Breast epithelium (tissue), 4 donors: Measurements from ENCODE around the gene RABAC1. TPM values are rescaled to one million over a fixed set of nuclear protein-coding genes. Genes with fewer than 3 reads are reported as not detected.
A peak's percentile ranks its signal among the peaks of the same experiment; 100 is the strongest.

Experiments
- DNase-seq, 2 donors: peaks; one replicate each; pipeline ENCODE4 v3.0.0-alpha.2; 2019; ENCODE audit warnings: low spot score in 2 of 2
- H3K27ac ChIP-seq, 2 donors: fragments of 200-600 bp; sonication (generic) in 1 of 2; one replicate each; pipeline ENCODE4 v1.5.1; 2016 to 2019; ENCODE audit warnings: mild to moderate bottlenecking in 1 of 2
- H3K27me3 ChIP-seq, 2 donors: fragments of 200-600 bp; sonication (generic) in 1 of 2; one replicate each; pipeline versions ENCODE4 v1.5.1 to v1.6.0; 2017 to 2019; ENCODE audit warnings: control low read depth in 1 of 2, mild to moderate bottlenecking in 1 of 2
- H3K36me3 ChIP-seq: fragments of 200-600 bp; one replicate; pipeline ENCODE4 v1.5.1; 2019
- H3K4me1 ChIP-seq, 2 donors: fragments of 200-600 bp; sonication (generic); one replicate each; pipeline ENCODE4 v1.5.1; 2016 to 2019; ENCODE audit warnings: control low read depth in 1 of 2
- H3K4me3 ChIP-seq, 3 donors: fragments of 200-600 bp; sonication (generic); 1 replicate in 2 of 3; 2 replicates in 1 of 3; pipeline ENCODE4 v1.5.1; 2016 to 2019; ENCODE audit warnings: mild to moderate bottlenecking in 3 of 3, moderate library complexity in 2 of 3
- H3K9me3 ChIP-seq, 2 donors: fragments of 200-600 bp; sonication (generic) in 1 of 2; one replicate each; pipeline ENCODE4 v1.5.1; 2016 to 2019; ENCODE audit warnings: control low read depth in 1 of 2
- POLR2A ChIP-seq: fragments of 450-650 bp; IDR thresholded peaks from one replicate; pipeline ENCODE4 v1.6.1; 2016; ENCODE audit warnings: antibody characterized with exemption, mild to moderate bottlenecking, moderate library complexity
- POLR2AphosphoS5 ChIP-seq, 3 donors: sonication (generic); formaldehyde crosslinking; IDR thresholded peaks; one replicate each; pipeline ENCODE4 v1.6.1; 2017; ENCODE audit warnings: antibody characterized with exemption in 3 of 3
- intact Hi-C: fragments of 100-400 bp; cut with DNase I; formaldehyde crosslinking; loops from one replicate; pipeline ENCODE4 v1.15.1; 2023; ENCODE audit warnings: low total_unique reads
- total RNA-seq, 3 donors: library from RNA; depleted of rRNA; stranded (reverse); fragments of >200 nt; gene quantifications; one replicate each; pipeline ENCODE4 v1.1.0, GENCODE V29; 2016
- TF ChIP-seq, protein P1 (sequence below), 3 donors: fragments of 450-650 bp; IDR thresholded peaks; one replicate each; pipeline ENCODE4 v1.5.1; 2016 to 2017; ENCODE audit warnings: antibody characterized with exemption in 3 of 3, mild to moderate bottlenecking in 3 of 3, moderate library complexity in 3 of 3

RABAC1 gene
- total RNA-seq, 3 donors from 2014 or later: 150 to 190 (median 153) TPM

DNA sequence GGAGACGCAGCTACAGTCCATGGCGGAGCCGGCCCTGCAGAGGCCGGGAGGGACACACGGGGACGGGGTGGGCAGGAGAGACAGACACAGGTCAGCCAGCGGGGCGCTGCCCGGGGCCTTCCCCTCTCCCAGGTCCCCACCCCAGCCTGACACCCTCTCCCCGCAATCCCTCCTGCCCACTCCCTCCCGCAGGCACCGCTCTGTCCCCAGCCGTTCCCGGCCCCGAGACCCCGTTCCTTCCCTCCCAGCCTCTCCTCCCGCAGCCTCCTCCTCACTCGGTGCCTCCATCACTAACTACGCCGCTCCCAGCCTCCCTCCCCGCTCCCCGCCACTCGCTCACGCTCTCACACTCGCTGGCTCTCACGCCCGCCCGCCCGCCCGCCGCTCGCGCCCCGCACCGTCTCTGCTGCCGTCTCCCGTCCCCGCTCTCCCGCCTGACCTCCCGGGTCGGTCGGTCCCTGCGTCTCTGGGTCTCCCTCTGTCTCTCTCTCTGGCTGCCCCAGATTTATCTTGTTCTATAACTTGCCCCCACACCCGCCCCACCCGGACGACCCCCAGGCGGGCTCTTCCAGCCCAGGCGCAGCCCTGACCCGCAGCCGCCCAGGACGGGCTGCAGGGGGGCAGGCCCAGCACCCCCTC lies 46.1 kb downstream of the RABAC1 start:
- peaks cover 3 to 5% of the 10 kb centered on the region in 2 donors for H3K4me1 ChIP-seq
- intact Hi-C loops: no loop called here
- no peak for DNase-seq
- no peaks in the 10 kb centered on the region for H3K9me3 ChIP-seq
- peak overlapping the region in 1 of 3 donors; percentile 33 for H3K4me3 ChIP-seq
- no peak overlapping the region for H3K27ac ChIP-seq
- peaks cover 7 to 62% of the 10 kb centered on the region in 2 donors for H3K27me3 ChIP-seq
- TF ChIP-seq POLR2AphosphoS5 (IDR thresholded peaks at IDR 0.05): no peak
- TF ChIP-seq POLR2A: no peak
- TF ChIP-seq, protein P1, sequence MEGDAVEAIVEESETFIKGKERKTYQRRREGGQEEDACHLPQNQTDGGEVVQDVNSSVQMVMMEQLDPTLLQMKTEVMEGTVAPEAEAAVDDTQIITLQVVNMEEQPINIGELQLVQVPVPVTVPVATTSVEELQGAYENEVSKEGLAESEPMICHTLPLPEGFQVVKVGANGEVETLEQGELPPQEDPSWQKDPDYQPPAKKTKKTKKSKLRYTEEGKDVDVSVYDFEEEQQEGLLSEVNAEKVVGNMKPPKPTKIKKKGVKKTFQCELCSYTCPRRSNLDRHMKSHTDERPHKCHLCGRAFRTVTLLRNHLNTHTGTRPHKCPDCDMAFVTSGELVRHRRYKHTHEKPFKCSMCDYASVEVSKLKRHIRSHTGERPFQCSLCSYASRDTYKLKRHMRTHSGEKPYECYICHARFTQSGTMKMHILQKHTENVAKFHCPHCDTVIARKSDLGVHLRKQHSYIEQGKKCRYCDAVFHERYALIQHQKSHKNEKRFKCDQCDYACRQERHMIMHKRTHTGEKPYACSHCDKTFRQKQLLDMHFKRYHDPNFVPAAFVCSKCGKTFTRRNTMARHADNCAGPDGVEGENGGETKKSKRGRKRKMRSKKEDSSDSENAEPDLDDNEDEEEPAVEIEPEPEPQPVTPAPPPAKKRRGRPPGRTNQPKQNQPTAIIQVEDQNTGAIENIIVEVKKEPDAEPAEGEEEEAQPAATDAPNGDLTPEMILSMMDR (IDR thresholded peaks at IDR 0.05): no peak
- H3K36me3 ChIP-seq: no peaks in the 10 kb centered on the region

DNA sequence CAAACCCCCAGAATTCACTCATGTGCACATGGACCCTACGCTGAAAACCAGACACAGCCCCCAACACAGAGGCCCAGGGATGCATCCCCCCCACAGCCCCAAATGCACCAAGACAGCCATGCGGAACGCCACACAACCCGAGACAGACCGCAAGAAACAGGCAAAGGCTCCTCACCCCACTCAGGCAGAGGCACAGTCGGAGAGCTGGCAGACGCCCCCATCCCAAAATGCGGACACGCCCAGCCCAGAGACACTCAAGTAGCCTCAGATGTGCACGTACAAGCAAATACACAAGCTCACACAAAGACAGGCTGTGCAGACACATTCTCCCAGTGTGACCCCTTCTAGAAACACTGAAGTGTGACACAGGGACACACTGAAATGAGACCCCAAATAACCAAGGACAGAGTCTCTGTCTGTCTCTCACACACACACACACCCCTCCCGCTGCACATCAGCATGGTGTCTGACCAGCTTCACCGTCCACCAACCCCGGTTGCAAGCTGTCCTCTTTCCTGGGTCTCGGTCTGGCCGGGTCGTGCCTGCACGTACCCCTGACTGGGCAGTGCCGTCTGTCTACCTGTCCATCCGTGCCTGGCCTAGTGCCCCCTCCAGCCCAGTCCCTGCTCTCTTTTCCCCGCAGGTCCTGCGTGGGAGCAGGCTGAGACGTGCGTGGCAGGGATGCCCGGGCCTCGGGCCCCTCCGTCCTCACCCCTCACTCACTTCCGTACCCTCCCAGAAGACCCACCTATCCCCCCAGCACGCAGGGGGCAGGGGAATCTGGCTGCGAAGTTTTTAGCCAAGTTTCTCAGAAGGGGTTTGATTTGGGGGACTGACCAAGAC lies 47.0 kb downstream of the RABAC1 start:
- no peak for TF ChIP-seq POLR2A
- no peak for TF ChIP-seq POLR2AphosphoS5 (IDR thresholded peaks at IDR 0.05)
- TF ChIP-seq, protein P1 (IDR thresholded peaks at IDR 0.05): no peak
- no peaks in the 10 kb centered on the region for H3K36me3 ChIP-seq
- H3K4me1 ChIP-seq: peaks cover 3 to 5% of the 10 kb centered on the region in 2 donors
- no peak overlapping the region for H3K27ac ChIP-seq
- intact Hi-C loops: no loop called here
- no peak overlapping the region for H3K4me3 ChIP-seq
- no peak for DNase-seq
- H3K9me3 ChIP-seq: no peaks in the 10 kb centered on the region
- H3K27me3 ChIP-seq: peaks cover 4 to 53% of the 10 kb centered on the region in 2 donors

DNA sequence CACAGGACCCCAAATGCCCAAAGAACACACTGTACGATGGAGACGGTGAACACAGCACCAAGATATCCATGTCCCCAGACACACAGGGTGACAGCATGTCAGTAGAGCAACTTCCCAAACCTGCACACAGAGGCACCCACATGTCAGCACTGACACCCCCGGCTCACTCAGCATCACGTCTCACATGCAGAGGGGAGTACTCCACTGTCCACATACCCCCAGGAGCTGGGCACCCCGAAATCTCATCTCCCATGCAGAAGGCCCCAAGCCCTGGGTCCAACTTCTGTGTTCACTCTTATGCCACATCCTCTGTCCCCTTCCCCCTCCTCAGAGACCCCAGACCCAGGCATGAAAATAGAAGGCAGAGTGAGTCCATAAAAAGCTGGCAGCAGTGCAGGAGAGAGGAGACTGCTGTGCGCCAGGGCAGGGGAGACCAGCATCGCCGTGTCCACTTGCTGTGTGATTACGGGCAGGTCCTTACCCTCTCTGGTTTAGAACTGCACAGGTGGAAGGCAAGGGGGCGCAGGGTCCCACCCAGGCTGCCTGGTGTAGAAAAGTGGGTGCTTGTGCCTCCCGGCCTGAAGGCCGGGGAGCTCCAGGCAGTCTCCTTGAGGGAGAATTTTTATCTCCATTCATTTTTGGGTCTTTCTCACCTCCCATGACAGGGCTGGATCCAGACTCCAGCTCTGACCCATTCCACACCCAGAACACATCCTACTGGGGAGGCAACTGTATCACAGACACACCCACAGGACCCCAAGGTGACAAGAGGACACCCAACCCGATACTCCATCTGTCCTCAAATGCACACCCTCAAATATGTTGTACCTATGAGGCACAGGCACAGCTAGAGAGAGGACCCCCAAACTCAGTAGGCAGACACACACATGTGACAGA lies 47.9 kb downstream of the RABAC1 start:
- Histone ChIP-seq H3K4me3 (no peak overlapping the region), H3K9me3 (no peaks in the 10 kb centered on the region), H3K36me3 (no peaks in the 10 kb centered on the region), H3K27me3 (peaks cover 4 to 46% of the 10 kb centered on the region in 2 donors), H3K4me1 (peaks cover 3 to 5% of the 10 kb centered on the region in 2 donors), H3K27ac (no peak overlapping the region)
- no peak for DNase-seq
- intact Hi-C loops: no loop called here
- TF ChIP-seq, protein P1 (IDR thresholded peaks at IDR 0.05): no peak
- TF ChIP-seq POLR2AphosphoS5 (IDR thresholded peaks at IDR 0.05) (no peak), POLR2A (no peak)

DNA sequence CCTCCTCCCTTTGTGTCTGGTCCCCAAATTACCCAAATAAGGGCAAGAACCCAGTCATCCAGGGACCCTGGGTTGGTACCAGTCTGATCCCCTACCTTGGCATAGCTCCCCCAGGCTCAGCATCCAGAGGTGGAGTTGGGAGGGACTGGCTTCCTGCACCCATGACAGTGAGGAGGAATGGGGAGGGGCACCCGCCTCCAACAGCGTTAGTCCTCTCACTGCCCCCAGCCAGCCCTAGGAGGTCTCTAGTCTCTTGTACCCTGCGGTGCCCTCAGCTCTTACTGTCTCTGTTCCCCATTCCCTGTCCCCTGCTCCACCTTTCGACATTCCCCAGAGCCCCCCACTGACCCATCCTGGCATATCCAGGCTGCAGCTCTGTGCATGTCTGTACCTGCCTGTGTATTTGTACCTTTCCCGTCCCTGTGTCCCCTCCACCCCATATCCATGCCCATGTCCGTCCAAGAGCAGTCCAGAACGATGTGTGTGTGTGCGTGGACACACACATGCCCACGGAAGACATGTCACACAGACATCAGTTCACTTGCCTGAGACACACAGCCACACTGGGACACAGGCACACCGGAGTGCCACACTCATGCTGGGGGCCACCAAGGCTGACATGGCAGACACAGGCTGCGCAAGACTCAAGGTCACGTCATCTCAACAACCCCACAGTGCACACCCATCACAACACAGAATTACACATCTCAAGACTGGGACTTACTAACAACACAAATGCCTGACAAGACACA lies 48.7 kb downstream of the RABAC1 start:
- Histone ChIP-seq H3K9me3 (no peaks in the 10 kb centered on the region), H3K27ac (no peak overlapping the region), H3K4me3 (no peak overlapping the region), H3K36me3 (no peaks in the 10 kb centered on the region), H3K27me3 (peaks cover 0 to 38% of the 10 kb centered on the region in 2 donors), H3K4me1 (peaks cover 3 to 4% of the 10 kb centered on the region in 2 donors)
- intact Hi-C loops: no loop called here
- DNase-seq: no peak
- TF ChIP-seq POLR2AphosphoS5 (IDR thresholded peaks at IDR 0.05): no peak
- no peak for TF ChIP-seq POLR2A
- TF ChIP-seq, protein P1 (IDR thresholded peaks at IDR 0.05): no peak
